HG03159 (cell line): ENCODE measurements around the gene HBA1.
"Not testable (repeated sequence)": the region's sequence is repeated elsewhere in the genome, so short reads cannot be mapped to it uniquely, and the experiment has no call there.

ENCODE experiments used
- ATAC-seq: cut with Tn5 transposase; IDR thresholded peaks from one replicate; pipeline ENCODE4 v1.9.1; 2021; ENCODE audit warnings: mild to moderate bottlenecking, moderate library complexity; ENCODE audit not compliant: unreplicated experiment

The HBA1 gene

DNA sequence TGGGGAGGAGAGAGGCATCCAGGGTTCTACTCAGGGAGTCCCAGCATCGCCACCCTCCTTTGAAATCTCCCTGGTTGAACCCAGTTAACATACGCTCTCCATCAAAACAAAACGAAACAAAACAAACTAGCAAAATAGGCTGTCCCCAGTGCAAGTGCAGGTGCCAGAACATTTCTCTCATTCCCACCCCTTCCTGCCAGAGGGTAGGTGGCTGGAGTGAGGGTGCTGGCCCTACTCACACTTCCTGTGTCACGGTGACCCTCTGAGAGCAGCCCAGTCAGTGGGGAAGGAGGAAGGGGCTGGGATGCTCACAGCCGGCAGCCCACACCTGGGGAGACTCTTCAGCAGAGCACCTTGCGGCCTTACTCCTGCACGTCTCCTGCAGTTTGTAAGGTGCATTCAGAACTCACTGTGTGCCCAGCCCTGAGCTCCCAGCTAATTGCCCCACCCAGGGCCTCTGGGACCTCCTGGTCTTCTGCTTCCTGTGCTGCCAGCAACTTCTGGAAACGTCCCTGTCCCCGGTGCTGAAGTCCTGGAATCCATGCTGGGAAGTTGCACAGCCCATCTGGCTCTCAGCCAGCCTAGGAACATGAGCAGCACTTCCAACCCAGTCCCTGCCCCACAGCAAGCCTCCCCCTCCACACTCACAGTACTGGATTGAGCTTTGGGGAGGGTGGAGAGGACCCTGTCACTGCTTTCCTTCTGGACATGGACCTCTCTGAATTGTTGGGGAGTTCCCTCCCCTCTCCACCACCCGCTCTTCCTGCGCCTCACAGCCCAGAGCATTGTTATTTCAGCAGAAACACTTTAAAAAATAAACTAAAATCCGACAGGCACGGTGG, 2.3 kb upstream of the HBA1 start:
- ATAC-seq: not testable (repeated sequence)

DNA sequence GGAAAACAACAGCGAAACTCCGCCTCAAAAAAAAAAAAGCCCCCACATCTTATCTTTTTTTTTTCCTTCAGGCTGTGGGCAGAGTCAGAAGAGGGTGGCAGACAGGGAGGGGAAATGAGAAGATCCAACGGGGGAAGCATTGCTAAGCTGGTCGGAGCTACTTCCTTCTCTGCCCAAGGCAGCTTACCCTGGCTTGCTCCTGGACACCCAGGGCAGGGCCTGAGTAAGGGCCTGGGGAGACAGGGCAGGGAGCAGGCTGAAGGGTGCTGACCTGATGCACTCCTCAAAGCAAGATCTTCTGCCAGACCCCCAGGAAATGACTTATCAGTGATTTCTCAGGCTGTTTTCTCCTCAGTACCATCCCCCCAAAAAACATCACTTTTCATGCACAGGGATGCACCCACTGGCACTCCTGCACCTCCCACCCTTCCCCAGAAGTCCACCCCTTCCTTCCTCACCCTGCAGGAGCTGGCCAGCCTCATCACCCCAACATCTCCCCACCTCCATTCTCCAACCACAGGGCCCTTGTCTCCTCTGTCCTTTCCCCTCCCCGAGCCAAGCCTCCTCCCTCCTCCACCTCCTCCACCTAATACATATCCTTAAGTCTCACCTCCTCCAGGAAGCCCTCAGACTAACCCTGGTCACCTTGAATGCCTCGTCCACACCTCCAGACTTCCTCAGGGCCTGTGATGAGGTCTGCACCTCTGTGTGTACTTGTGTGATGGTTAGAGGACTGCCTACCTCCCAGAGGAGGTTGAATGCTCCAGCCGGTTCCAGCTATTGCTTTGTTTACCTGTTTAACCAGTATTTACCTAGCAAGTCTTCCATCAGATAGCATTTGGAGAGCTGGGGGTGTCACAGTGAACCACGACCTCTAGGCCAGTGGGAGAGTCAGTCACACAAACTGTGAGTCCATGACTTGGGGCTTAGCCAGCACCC, 1.2 kb upstream of the HBA1 start:
- no peak for ATAC-seq

DNA sequence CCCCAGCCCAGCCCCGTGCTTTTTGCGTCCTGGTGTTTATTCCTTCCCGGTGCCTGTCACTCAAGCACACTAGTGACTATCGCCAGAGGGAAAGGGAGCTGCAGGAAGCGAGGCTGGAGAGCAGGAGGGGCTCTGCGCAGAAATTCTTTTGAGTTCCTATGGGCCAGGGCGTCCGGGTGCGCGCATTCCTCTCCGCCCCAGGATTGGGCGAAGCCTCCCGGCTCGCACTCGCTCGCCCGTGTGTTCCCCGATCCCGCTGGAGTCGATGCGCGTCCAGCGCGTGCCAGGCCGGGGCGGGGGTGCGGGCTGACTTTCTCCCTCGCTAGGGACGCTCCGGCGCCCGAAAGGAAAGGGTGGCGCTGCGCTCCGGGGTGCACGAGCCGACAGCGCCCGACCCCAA, 474 bp upstream of the HBA1 start:
- ATAC-seq: not testable (repeated sequence)

- no peak for ATAC-seq
Measured at GRCh38 chr16:177394-177822, 928 bp downstream of the HBA1 start.

DNA sequence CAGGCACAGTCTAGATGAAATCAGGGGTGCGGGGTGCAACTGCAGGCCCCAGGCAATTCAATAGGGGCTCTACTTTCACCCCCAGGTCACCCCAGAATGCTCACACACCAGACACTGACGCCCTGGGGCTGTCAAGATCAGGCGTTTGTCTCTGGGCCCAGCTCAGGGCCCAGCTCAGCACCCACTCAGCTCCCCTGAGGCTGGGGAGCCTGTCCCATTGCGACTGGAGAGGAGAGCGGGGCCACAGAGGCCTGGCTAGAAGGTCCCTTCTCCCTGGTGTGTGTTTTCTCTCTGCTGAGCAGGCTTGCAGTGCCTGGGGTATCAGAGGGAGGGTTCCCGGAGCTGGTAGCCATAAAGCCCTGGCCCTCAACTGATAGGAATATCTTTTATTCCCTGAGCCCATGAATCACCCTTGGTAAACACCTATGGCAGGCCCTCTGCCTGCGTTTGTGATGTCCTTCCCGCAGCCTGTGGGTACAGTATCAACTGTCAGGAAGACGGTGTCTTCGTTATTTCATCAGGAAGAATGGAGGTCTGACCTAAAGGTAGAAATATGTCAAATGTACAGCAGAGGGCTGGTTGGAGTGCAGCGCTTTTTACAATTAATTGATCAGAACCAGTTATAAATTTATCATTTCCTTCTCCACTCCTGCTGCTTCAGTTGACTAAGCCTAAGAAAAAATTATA, 1.6 kb downstream of the HBA1 start:
- ATAC-seq: no peak

- ATAC-seq: no peak
Measured at GRCh38 chr16:178668-179015, 2.2 kb downstream of the HBA1 start.

DNA sequence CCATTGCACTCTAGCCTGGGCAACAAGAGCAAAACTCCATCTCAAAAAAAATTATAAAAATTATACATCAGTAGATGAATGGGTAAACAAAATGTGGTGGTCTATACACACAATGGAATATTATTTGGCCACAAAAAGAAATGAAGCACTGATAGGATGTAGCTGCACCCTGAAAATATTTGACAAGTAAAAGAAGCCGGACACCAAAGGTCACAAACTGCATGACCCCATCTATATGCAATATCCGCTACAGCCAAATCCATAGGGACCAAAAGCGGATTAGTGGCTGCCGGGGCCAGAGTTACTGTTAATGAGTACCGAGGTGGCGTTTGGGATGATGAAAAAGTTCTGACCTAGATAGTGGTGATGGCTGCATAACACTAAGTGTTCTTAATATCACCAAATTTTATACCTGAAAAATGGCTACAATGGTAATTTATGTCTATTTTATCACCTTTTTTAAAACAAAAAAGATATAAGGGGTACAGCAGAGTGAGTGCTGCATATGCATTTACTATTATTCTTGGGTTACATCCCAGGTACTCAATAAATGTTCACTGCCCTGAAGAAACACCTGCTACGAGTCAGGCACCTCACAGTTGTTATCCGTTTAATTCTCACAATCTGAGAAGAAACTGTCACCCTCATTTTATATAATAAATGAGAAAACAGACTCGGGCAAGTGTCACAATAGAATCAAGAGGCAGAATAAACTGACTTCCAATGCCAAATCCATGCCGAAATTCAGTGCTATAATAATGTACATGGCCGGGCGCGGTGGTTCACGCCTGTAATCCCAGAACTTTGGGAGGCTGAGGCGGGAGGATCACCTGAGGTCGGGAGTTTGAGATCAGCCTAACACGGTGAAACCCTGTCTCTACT, 3.0 kb downstream of the HBA1 start:
- no peak for ATAC-seq

- ATAC-seq: no peak
Measured at GRCh38 chr16:180101-180675, 3.7 kb downstream of the HBA1 start, which contains the start of gene HBQ1. TSS of gene HBQ1 (plus strand) at chr16:180459. CDS start at chr16:180487, 28 bp downstream.

- no peak for ATAC-seq
Measured at GRCh38 chr16:180681-181564, 4.4 kb downstream of the HBA1 start.

DNA sequence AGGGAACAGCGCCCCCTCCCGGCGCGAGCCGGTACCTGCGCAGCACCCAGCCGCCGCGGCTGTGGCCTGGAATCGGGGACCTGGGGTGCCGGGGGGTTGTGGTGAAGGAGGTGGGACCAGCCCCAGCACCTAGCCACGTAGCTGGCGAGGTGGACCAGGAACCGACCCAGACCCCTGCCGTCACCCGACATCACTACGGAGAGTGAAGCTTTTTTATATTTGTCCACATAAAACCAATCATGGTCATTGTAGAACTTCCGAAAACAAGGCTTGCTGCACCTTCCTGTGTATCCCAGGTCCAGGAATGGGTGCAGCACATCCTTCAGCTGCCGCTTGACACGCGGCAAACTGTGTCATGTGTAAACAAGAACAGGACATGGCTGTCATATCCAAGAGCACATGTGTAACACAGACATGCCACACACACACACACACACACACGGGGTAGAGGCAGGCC, 5.1 kb downstream of the HBA1 start:
- ATAC-seq: no peak

GRCh38 chr16:183005-183404, 6.5 kb downstream of the HBA1 start:
- ATAC-seq: no peak

DNA sequence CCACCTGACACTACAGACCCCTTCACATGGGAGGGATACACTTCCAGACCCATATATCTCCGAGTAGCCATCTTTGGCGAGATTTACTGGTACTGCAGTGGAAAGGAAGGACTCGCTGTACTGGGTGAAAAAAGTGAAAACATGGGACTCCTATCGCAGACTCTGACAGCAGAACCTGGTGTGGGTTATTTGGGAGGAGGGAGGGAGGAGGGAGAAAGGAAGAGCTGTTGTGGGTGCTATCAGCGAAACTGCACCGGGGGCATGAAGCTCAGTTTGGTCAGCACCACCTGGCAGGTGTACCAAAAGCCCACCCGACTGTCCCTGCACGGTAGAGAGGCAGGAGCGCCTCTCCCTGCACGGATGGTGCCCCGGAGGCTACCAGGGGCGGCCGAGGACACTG, 8.7 kb downstream of the HBA1 start:
- ATAC-seq: no peak

- no peak for ATAC-seq
Measured at GRCh38 chr16:185691-186090, 9.2 kb downstream of the HBA1 start.

GRCh38 chr16:187330-187729, 10.8 kb downstream of the HBA1 start:
- ATAC-seq: no peak

DNA sequence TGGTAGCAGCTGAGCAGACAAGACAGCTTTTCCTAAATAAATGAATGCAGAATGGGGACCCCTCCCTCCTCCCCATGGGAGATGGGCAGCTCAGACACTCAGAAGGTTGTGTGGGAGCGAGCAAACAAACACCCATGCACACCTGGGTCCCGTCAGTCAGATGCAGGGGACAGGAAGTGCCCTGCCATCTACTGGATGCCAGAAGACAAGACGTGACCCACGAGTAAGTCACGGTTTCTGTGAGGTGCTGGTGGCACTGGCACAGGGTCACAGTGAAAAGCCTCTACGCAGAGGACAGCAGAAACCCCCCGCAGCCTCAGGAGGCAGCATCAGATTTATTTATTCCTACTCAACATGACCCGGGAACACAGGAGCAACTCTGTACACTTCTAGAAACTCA, 12.2 kb downstream of the HBA1 start:
- ATAC-seq: no peak

GRCh38 chr16:189604-190186, 13.2 kb downstream of the HBA1 start:
- no peak for ATAC-seq

DNA sequence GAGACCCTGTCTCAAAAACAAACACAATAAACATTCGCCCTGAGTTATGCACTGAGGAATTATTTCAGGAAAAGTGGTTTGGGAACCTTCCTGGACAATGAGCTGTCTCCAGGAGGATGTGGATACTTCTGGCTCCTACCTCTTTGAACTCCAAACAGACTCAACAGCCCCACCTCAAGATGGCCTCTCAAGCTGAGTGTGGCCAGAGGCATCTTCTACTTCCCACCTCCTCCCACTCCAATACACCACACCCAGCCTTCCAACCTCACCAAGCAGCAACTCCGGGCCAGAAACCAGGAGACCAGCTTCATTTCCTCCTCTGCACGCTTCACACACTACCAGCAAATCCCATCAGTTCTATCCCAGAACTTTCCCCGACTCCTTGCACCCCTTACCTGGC, 15.4 kb downstream of the HBA1 start:
- ATAC-seq: no peak

DNA sequence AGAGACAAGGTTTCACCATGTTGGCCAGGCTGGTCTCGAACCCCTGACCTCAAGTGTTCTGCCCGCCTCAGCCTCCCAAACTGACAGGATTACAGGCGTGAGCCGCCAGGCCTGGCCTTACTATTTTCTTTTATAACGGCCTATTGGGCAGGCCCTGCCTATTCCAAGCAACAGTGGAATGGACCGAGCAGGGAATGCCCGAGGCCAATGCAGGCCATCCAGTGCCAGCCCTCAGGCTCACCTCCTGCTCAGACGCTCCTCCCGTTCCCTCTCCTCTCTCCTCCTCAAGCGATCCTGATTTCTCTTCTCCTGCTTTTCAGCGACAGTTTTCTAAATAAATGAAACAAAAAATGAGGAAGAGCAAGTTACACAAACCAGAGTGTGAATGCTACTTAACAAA, 16.2 kb downstream of the HBA1 start:
- ATAC-seq: no peak
